ENCODE results near the gene C3orf70. TPM values are rescaled to one million over a fixed set of nuclear protein-coding genes. Genes with fewer than 3 reads are reported as not detected.

C3orf70 gene
- total RNA-seq, 4 donors from 2014 or later, result 7.8 to 13.8 (median 9.8) TPM

DNA sequence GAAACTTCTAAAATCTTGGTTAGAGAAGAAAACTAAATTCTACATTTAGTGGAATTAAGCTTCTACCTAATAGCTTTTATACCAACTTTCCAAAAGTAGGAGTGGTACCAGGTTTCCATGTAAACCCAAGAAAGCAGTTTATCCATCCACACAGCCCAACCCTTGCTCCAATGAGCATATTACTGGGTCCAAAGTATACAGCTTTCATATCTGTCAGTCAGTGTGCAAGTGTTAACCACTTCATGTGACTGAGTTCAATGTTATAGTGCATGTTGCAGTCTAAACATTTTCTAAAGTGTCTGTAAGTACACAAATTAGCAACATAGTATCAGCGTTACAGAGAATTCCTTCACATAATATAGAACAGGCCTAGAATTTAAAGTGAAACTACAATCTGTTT, 73.2 kb downstream of the C3orf70 start:
- H3K27ac ChIP-seq, result no peak overlapping the region
- no peak overlapping the region for H3K4me3 ChIP-seq
- H3K36me3 ChIP-seq, result peaks cover 0 to 38% (median 0%) of the 10 kb centered on the region in 3 donors
- no peaks in the 10 kb centered on the region for H3K9me3 ChIP-seq
- DNase-seq (ENCODE audit: low spot score in 2 of 2), result no peak
- H3K27me3 ChIP-seq, result no peaks in the 10 kb centered on the region
- WGBS, 2 donors, result 36 to 58% methylated on average over 1 of the region's 1 CpG
- peaks cover 0 to 5% (median 0%) of the 10 kb centered on the region in 4 donors for H3K4me1 ChIP-seq
- TF ChIP-seq EP300 (IDR thresholded peaks at IDR 0.05) (no peak), POLR2A (IDR thresholded peaks at IDR 0.05) (no peak)
- TF ChIP-seq, protein P1, sequence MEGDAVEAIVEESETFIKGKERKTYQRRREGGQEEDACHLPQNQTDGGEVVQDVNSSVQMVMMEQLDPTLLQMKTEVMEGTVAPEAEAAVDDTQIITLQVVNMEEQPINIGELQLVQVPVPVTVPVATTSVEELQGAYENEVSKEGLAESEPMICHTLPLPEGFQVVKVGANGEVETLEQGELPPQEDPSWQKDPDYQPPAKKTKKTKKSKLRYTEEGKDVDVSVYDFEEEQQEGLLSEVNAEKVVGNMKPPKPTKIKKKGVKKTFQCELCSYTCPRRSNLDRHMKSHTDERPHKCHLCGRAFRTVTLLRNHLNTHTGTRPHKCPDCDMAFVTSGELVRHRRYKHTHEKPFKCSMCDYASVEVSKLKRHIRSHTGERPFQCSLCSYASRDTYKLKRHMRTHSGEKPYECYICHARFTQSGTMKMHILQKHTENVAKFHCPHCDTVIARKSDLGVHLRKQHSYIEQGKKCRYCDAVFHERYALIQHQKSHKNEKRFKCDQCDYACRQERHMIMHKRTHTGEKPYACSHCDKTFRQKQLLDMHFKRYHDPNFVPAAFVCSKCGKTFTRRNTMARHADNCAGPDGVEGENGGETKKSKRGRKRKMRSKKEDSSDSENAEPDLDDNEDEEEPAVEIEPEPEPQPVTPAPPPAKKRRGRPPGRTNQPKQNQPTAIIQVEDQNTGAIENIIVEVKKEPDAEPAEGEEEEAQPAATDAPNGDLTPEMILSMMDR (IDR thresholded peaks at IDR 0.05), result no peak

DNA sequence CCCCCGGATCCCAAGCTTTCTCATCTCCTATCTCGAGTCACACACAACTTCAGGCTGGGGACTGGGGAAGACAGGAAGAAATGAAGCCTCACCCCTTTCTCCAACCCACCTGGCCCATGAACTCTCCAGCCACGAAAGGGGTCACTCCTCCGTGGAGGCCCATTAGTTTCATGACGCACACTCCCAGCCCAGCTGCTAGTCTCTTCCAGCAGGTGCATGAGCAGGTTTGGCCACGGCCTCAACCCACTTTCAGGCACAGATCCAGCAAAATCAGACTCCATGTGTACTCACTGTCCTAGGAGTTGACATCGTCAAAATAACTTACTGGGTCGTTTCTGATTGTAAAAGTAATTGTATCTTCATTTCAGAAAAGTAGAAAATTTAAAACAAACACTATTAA, 76.6 kb downstream of the C3orf70 start:
- no peaks in the 10 kb centered on the region for H3K27me3 ChIP-seq
- H3K9me3 ChIP-seq, result no peaks in the 10 kb centered on the region
- H3K27ac ChIP-seq, result no peak overlapping the region
- TF ChIP-seq, protein P1 (IDR thresholded peaks at IDR 0.05), result no peak
- TF ChIP-seq EP300 (IDR thresholded peaks at IDR 0.05) (no peak), POLR2A (IDR thresholded peaks at IDR 0.05) (no peak)
- no peak overlapping the region for H3K4me3 ChIP-seq
- 77 to 84% methylated on average over 8 of the region's 8 CpGs for WGBS, 2 donors
- H3K36me3 ChIP-seq, result peaks cover 0 to 16% (median 0%) of the 10 kb centered on the region in 3 donors
- DNase-seq (ENCODE audit: low spot score in 2 of 2), result no peak
- H3K4me1 ChIP-seq, result peaks cover 0 to 5% (median 0%) of the 10 kb centered on the region in 4 donors

DNA sequence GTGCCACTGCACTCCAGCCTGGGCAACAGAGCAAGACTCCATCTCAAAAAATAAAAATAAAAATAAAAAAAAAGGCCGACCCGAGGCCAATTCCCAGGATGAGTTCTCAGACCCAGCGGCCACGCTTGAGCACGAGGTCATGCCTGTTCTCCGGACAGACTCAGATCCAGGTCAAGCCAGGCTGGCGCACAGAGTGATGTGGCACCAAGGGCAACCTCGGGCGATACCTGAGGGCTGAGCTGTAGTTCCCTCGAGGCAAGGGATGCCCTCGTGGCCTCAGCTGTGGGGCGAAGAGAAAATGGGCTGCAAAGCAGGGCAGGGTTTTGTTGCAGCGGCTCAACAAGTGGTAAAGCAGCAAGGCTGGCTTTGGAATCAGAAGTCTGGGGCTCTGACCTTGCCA, 77.3 kb downstream of the C3orf70 start:
- no peak for DNase-seq (ENCODE audit: low spot score in 2 of 2)
- Histone ChIP-seq H3K36me3 (peaks cover 0 to 9% (median 0%) of the 10 kb centered on the region in 3 donors), H3K27me3 (no peaks in the 10 kb centered on the region), H3K27ac (no peak overlapping the region), H3K9me3 (no peaks in the 10 kb centered on the region), H3K4me1 (peaks cover 0 to 5% (median 0%) of the 10 kb centered on the region in 4 donors), H3K4me3 (no peak overlapping the region)
- TF ChIP-seq EP300 (IDR thresholded peaks at IDR 0.05) (no peak), POLR2A (IDR thresholded peaks at IDR 0.05) (no peak)
- TF ChIP-seq, protein P1 (IDR thresholded peaks at IDR 0.05), result no peak
- WGBS, 2 donors, result 71 to 82% methylated on average over 13 of the region's 13 CpGs

DNA sequence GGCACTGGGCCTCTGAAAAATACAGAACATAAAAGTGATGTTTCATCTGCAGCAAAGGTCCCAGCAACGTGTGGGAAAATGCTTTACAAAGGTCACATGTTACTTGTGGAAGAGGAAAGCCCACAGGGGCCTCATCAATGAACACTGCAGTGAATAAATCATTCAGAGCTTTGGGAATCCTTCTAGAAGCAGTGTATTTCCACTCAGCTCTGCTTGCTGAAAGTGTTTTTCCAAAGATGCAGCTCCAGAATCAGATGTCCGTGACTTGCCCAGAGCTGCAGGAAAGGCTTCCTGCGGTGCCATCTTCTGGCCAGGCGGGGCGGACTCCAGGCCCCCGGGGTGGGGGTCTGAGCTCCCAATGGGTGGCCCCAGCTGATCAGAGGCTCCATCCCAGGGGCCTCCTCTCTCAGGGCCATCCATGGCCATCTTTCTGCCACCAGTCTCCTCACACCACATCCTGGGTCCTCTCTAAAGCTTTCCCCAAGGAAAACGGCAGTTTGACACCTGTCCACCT, 81.5 kb downstream of the C3orf70 start:
- H3K36me3 ChIP-seq, result no peaks in the 10 kb centered on the region
- H3K9me3 ChIP-seq, result no peaks in the 10 kb centered on the region
- H3K27ac ChIP-seq, result no peak overlapping the region
- no peak for TF ChIP-seq POLR2A (IDR thresholded peaks at IDR 0.05)
- TF ChIP-seq, protein P1 (IDR thresholded peaks at IDR 0.05), result no peak
- no peak for TF ChIP-seq EP300 (IDR thresholded peaks at IDR 0.05)
- WGBS, 2 donors, result 43 to 47% methylated on average over 7 of the region's 7 CpGs
- no peaks in the 10 kb centered on the region for H3K27me3 ChIP-seq
- DNase-seq (ENCODE audit: low spot score in 2 of 2), result no peak
- peaks cover 0 to 7% (median 0%) of the 10 kb centered on the region in 4 donors for H3K4me1 ChIP-seq
- no peak overlapping the region for H3K4me3 ChIP-seq

DNA sequence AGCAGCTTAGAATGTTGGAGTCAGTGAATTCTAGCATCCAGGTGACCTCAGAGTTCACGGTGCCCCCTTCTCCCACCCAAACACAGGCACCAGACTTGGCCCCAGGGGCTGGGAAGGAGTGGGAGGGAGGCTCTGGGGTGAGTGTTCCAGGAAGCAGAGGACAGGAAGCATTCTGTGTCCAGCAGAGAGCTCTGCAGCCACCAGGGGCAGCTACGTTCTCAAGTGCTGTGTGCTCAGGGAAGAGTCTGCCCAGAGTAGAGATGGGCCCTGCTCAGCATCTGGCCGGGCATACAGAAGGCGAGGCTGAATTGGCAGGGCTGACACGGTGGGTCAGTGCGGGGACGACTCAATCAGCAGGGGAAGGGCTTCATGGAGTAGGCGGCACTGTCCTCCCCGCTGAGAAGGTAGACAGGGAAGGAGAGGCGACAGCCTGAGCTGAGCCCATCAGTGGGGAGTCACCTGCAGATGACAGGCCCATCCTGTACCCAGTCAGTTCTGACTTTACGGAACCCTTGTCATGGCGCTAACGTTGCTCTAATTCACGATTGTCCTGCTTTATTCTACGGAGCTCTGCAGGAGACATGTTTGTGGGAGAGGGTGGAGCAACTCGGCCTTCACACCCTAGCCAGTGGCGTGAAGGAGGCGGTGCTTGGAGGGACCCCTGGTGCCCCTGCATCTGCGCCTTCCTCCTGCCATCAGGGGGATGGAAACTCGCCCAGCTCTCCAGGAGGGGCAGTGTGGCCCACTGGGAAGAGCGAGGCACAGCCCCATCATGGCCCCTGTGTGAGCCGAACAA, 82.2 kb downstream of the C3orf70 start:
- Histone ChIP-seq H3K9me3 (no peaks in the 10 kb centered on the region), H3K27me3 (no peaks in the 10 kb centered on the region), H3K4me3 (no peak overlapping the region), H3K4me1 (peaks cover 0 to 7% (median 0%) of the 10 kb centered on the region in 4 donors), H3K36me3 (no peaks in the 10 kb centered on the region), H3K27ac (no peak overlapping the region)
- no peak for DNase-seq (ENCODE audit: low spot score in 2 of 2)
- 61 to 70% methylated on average over 22 of the region's 22 CpGs for WGBS, 2 donors
- TF ChIP-seq POLR2A (IDR thresholded peaks at IDR 0.05), result no peak
- TF ChIP-seq, protein P1 (IDR thresholded peaks at IDR 0.05), result peak in 1 of 5 experiments; percentile 27

Measured in tibial nerve (tissue), 4 donors.